G401 (cell line): ENCODE measurements around the gene LOX. TPM values are rescaled to one million over a fixed set of nuclear protein-coding genes. Genes with fewer than 3 reads are reported as not detected.

ENCODE experiments used
- total RNA-seq: library from RNA; depleted of rRNA; stranded (reverse); fragments of >200 nt; shearing (Covaris generic); gene quantifications from 2 replicates; pipeline ENCODE4 v1.2.3, GENCODE V29; 2014; rRNA removed

The LOX gene
- total RNA-seq, 1 experiment from 2014 or later = not detected

Other genes with a start within 250 kb of the LOX start
- not detected in 2 replicates for gene FTMT, start 226.4 kb downstream of the LOX start, total RNA-seq
- gene SRFBP1, start 116.3 kb downstream of the LOX start, total RNA-seq = 12.2 and 22.0 TPM in 2 replicates
- 0.71 TPM in 1 of 2 replicates, not detected in the other for gene ZNF474, start 51.3 kb upstream of the LOX start, total RNA-seq
- gene SNCAIP, start 234.0 kb upstream of the LOX start, total RNA-seq = not detected in 2 replicates